ENCODE data around the gene TRIM68.
A peak's percentile ranks its signal among the peaks of the same experiment; 100 is the strongest.

TRIM68 gene

DNA sequence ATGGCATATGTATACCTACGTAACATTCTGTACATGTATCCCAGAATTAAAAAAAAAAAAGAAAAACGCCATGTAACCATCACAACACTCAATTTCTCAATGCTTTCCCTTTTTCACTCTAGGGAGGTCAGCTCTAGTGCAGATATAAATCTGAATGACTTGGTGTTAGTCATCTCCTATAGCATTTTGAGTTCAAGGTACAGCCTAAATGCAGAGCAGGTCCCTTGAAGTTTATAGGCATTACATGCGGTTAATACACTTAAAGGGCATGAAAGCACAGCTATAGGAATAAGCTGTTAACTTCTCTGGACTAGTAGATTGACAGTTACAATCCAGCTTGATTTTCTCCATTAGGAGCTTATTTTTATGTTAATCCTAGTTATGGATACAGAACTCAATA lies 42.7 kb downstream of the TRIM68 start:
- TF ChIP-seq, protein P1, sequence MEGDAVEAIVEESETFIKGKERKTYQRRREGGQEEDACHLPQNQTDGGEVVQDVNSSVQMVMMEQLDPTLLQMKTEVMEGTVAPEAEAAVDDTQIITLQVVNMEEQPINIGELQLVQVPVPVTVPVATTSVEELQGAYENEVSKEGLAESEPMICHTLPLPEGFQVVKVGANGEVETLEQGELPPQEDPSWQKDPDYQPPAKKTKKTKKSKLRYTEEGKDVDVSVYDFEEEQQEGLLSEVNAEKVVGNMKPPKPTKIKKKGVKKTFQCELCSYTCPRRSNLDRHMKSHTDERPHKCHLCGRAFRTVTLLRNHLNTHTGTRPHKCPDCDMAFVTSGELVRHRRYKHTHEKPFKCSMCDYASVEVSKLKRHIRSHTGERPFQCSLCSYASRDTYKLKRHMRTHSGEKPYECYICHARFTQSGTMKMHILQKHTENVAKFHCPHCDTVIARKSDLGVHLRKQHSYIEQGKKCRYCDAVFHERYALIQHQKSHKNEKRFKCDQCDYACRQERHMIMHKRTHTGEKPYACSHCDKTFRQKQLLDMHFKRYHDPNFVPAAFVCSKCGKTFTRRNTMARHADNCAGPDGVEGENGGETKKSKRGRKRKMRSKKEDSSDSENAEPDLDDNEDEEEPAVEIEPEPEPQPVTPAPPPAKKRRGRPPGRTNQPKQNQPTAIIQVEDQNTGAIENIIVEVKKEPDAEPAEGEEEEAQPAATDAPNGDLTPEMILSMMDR (IDR thresholded peaks at IDR 0.05), result no peak

DNA sequence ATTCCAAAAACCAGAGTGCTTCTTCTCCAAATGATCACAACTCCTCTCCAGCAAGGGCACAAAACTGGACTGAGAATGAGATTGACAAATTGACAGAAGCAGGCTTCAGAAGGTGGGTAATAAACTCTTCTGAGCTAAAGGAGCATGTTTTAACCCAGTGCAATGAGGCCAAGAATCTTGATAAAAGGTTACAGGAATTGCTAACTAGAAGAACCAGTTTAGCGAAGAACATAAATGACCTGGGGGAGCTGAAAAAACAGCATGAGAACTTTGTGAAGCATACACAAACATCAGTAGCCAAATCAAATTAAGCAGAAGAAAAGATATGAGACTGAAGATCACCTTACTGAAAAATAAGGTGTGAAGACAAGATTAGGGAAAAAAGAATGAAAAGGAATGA lies 47.6 kb downstream of the TRIM68 start:
- TF ChIP-seq, protein P1 (IDR thresholded peaks at IDR 0.05), result no peak

DNA sequence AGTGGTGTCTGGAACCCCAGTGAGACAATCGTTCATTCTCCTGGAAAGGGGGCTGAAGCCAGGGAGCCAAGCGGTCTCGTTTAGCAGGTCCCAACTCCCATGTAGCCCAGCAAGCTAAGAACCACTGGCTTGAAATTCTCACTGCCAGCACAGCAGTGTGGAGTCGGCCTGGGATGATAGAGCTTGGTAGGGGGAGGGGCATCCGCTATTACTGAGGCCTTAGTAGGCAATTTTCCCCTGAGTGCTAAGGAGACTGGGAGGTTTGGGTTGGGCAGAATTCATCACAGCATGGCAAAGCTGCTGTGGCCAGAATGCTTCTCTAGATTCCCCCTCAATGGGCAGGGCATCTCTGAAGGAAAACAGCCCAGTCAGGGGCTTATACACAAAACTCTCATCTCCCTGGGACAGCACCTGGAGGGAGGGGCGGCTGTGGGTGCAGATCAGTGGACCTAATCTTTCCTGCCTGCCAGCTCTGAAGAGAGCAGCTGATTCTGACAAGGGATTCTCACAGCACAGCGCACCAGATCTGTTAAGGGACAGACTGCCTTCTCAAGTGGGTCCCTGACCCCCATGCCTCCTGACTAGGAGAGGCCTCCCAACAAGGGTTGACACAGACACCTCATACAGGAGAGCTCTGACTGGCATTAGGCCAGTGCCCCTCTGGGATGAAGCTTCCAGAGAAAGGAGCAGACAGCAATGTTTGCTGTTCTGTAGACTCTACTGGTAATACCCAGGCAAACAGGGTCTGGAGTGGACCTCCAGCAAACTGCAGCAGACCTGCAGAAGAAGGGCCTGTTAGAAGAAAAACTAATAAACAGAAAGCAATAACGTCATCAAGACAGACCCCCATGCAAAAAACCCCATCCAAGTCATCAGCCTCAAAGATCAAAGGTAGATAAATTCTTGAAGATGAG lies 48.2 kb downstream of the TRIM68 start:
- TF ChIP-seq, protein P1 (IDR thresholded peaks at IDR 0.05), result no peak

DNA sequence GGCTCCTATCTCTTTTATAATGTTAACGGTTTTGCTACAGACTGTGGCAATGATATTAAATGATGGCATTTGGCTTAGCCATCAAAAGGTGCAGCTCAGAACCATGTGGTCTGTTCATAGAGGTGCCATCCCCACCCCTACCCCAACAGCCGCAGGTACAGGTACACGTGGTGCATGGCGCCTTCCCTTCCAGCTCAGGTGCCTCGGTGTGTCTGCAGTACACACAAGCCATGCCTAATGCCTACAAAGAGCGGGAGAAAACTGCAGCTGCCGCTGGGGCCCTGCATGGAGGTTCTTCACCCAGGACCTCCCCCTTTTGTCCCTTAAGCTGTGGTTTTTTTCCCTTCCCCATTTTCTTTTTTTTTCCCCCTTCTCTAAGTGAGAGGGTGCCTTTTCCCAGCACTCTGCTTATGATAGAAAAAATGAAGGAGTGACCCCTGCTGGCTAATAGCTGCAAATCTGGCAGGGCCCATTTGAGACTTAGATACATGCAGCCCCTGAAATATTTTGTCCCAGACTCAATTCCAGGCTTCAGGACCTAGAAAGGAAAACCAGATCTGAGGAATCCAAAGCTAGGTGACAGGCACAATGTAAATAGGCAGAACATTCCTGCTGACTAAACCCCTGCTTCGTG lies 56.6 kb downstream of the TRIM68 start:
- TF ChIP-seq, protein P1 (IDR thresholded peaks at IDR 0.05), result peak; percentile 59

All from LNCAP (cell line).